C4-2B (cell line): ENCODE measurements around the gene TTLL8.
A peak's percentile ranks its signal among the peaks of the same experiment; 100 is the strongest.

Experiments used
- H3K27ac ChIP-seq: fragments of 450-650 bp; 2 replicates; pipeline ENCODE4 v1.5.1; 2017
- CTCF ChIP-seq: fragments of 450-650 bp; conservative IDR thresholded peaks from 2 replicates; pipeline ENCODE4 v1.5.1; 2017; ENCODE audit warnings: mild to moderate bottlenecking
- ZFX ChIP-seq: fragments of 450-650 bp; IDR thresholded peaks from 2 replicates; pipeline ENCODE4 v1.6.1; 2017

Gene TTLL8

GRCh38 chr22:50031189-50032091 lies 26.7 kb downstream of the TTLL8 start:
- no peak overlapping the region for H3K27ac ChIP-seq
- TF ChIP-seq CTCF (no peak), ZFX (no peak)

GRCh38 chr22:50030297-50031188 lies 27.6 kb downstream of the TTLL8 start:
- TF ChIP-seq ZFX (no peak), CTCF (peak; percentile 99)
- H3K27ac ChIP-seq = no peak overlapping the region

GRCh38 chr22:50027639-50028537 lies 30.2 kb downstream of the TTLL8 start:
- peak overlapping the region; percentile 81 for H3K27ac ChIP-seq
- TF ChIP-seq CTCF = no peak
- TF ChIP-seq ZFX = peak; percentile 85; the same call in 1 of the 2 replicates

GRCh38 chr22:50025993-50026392 lies 32.1 kb downstream of the TTLL8 start:
- H3K27ac ChIP-seq = no peak overlapping the region
- TF ChIP-seq CTCF (no peak), ZFX (no peak)

- H3K27ac ChIP-seq = no peak overlapping the region
- no peak for TF ChIP-seq ZFX
- TF ChIP-seq CTCF = no peak
Observed at GRCh38 chr22:50022171-50022819, 35.8 kb downstream of the TTLL8 start.

- H3K27ac ChIP-seq = no peak overlapping the region
Observed at GRCh38 chr22:50020606-50021005, 37.5 kb downstream of the TTLL8 start.

More at GRCh38 chr22:50020606-50021005, 37.5 kb downstream of the TTLL8 start:
- no peak for TF ChIP-seq CTCF
- no peak for TF ChIP-seq ZFX
